ENCODE results near the gene ELP5. TPM values are rescaled to one million over a fixed set of nuclear protein-coding genes. Genes with fewer than 3 reads are reported as not detected.
A peak's percentile ranks its signal among the peaks of the same experiment; 100 is the strongest.

Gene ELP5
- total RNA-seq, 1 experiment from 2014 or later, result 49.6 TPM

DNA sequence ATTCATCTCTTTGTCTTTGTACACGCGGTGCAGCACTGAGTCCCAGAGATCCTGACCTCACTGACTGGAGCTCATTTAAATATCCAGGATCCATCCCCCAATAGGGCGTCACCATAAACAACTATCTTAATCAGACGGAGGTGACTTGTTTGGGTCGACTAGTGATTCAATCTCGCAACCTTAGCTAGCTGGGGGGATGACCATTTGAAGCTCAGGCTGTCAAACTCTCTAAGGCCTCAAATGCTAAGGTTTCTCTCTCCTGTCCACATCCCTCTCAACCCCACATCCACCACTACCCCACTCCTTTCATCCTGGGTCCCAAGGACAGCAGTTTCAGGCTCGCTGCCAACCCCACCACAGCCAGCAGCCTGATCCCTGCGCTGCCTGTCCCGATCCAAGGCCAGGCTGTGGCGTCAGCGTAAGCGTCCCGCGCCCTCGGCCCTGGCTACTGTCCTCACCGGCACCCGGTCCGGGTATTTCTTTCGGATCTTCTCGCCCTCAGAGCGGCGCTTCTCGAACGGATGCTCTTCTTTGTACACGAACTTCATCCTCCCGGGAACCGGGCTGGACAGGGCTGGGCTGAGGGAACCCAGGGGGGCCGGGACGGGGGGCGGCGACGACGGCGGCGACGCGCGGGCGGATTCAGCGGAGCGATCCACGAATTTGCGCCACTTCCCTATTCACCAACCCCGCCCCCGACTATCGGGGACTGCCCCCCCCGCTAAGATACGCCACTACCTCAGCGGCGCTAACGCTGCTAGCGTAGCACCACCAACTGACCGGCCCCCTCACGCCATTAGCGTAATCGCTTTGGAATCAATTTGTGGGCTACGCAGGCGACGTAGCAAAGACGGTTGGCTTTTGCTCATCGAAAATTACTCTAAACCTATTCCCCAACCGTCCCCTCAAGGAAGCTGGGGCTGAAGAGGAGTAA is 10.0 kb upstream of the ELP5 start, which contains the start of gene GABARAP:
Gene GABARAP (minus strand): TSS at position 667 of the 934 bp plus-strand sequence. CDS start 119 bp downstream, at position 548.
- Histone ChIP-seq H2BK120ac (ENCODE audit: low read depth, low read length, poor library complexity, severe bottlenecking) (no peak within 1 kb of the TSS), H3K56ac (ENCODE audit: insufficient read length, low read depth, low read length) (peak within 1 kb of the TSS; percentile 25), H3T11ph (ENCODE audit: low read length) (peak within 1 kb of the TSS; percentile 68), H3K18ac (ENCODE audit: insufficient read length, low read depth, low read length) (peak within 1 kb of the TSS; percentile 73), H4K8ac (replicated peaks; ENCODE audit: insufficient read length, low read depth, low read length) (no peak within 1 kb of the TSS), H3K9ac (ENCODE audit: extremely low read depth, insufficient read length, low read length) (peak within 1 kb of the TSS; percentile 93), H4K5ac (ENCODE audit: insufficient read length, low read depth, low read length) (no peak within 1 kb of the TSS), H3K79me2 (ENCODE audit: insufficient read depth, low read length) (peaks cover 8% of the 10 kb centered on the region; the same call in 1 of the 2 replicates), H3K27ac (ENCODE audit: insufficient read length, low read depth, low read length) (peak within 1 kb of the TSS; percentile 80), H3K14ac (ENCODE audit: insufficient read depth, low read length) (peak within 1 kb of the TSS; percentile 83), H3K4me2 (ENCODE audit: insufficient read depth, insufficient read length, low read length) (peak within 1 kb of the TSS; percentile 98), H3K79me1 (ENCODE audit: insufficient read depth, low read depth, low read length, poor library complexity, severe bottlenecking) (peaks cover 9% of the 10 kb centered on the region), H3K4ac (ENCODE audit: low read depth, low read length) (peak within 1 kb of the TSS; percentile 34; the same call in 1 of the 2 replicates), H2BK12ac (ENCODE audit: insufficient read length, low read depth, low read length) (peak within 1 kb of the TSS; percentile 52), H3K23ac (ENCODE audit: insufficient read length, low read depth, low read length) (no peak within 1 kb of the TSS), H3K27me3 (ENCODE audit: insufficient read depth, low read length) (no peaks in the 10 kb centered on the region), H3K4me1 (ENCODE audit: insufficient read depth, low read length) (no peaks in the 10 kb centered on the region), H2AFZ (ENCODE audit: low read length) (no peak within 1 kb of the TSS), H2BK5ac (ENCODE audit: insufficient read length, low read length) (peak within 1 kb of the TSS; percentile 60), H4K91ac (ENCODE audit: insufficient read length, low read depth, low read length) (peak within 1 kb of the TSS; percentile 20), H3K9me3 (ENCODE audit: control insufficient read depth, low read depth, low read length) (no peaks in the 10 kb centered on the region), H4K20me1 (ENCODE audit: control insufficient read depth, insufficient read depth, insufficient read length) (no peaks in the 10 kb centered on the region), H2BK15ac (ENCODE audit: low read depth, low read length) (no peak within 1 kb of the TSS), H2AK5ac (ENCODE audit: insufficient read length, low read length) (no peak within 1 kb of the TSS), H3K23me2 (ENCODE audit: insufficient read length, low read depth, low read length, poor library complexity, severe bottlenecking) (peaks cover 4% of the 10 kb centered on the region), H2BK20ac (ENCODE audit: low read depth, low read length, poor library complexity, severe bottlenecking) (no peak within 1 kb of the TSS)
- Mint-ChIP-seq H3K4me1 (peaks cover 38 to 40% of the 10 kb centered on the region in 2 experiments), H3K36me3 (ENCODE audit: insufficient read depth in 1 of 3, low read depth in 3 of 3) (peaks cover 31 to 56% (median 52%) of the 10 kb centered on the region in 3 experiments), H3K4me3 (peak within 1 kb of the TSS; percentile 95 to 97), H3K9me3 (peaks cover 0 to 2% of the 10 kb centered on the region in 2 experiments; a peak in 2 of 5 replicates), H3K27me3 (ENCODE audit: low read depth) (no peaks in the 10 kb centered on the region; the same call in 1 of the 2 replicates), H3K27ac (peak within 1 kb of the TSS; percentile 96 to 100 (median 99))
- no CpG with 5 or more reads among the region's 62 CpGs for WGBS (ENCODE audit: extremely low coverage, insufficient read length, low lambda C conversion rate)
- DNase-seq, result peak; percentile 93
- no peak for TF ChIP-seq CTCF (conservative IDR thresholded peaks at IDR 0.05)
